HG02973 (cell line): ENCODE measurements around the gene JDP2.
"Not testable (repeated sequence)": the region's sequence is repeated elsewhere in the genome, so short reads cannot be mapped to it uniquely, and the experiment has no call there.

Source experiments
- ATAC-seq: cut with Tn5 transposase; IDR thresholded peaks from one replicate; pipeline ENCODE4 v1.9.1; 2021; ENCODE audit warnings: moderate library complexity; ENCODE audit not compliant: unreplicated experiment

The JDP2 gene

GRCh38 chr14:75454963-75455546, 27.2 kb downstream of the JDP2 start:
- no peak for ATAC-seq

DNA sequence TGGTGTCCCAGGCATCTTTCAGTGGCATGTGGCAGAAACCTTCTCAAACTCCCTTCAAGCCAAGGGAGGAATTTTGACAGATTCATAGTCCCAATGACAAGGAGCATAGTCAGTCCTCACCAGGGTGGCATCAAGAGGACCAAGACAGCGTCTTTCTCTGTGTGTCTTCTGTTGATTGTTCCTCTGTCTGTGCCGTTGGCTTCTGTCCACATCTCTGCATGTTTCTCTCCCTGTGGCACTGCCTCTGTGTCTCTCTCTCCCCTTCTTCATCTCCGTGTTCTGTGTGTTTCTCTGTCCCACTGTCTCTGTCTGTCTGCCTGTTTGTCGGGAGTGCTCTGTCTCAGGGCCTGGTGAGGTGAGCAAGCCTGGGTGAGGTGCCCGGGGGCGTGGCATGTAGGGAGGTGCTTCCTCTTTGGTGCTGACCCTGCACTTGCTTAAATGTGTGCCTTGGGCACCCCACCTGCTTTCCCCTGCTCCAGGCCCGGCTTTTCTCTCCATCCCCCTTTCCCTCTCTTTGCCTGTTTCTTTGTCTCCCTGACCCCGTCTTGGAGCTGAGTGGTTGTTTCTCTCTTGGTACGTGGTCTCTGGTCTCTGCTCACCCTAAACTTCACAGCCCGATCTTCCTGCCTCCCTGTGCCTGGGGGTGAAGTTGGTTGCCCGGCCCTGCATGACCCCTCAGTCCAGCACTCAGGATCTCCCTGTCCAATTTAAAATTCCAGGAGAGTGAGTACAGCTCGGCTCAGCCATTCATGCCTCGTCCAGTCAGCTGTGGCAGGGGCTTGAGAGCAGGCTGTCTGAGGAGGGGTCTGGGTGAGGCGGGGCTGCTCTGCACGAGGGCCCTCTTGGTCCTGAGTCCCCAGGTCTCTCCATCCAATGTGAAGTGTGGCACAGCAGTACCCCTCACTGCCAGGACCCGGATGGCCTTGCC, 28.5 kb downstream of the JDP2 start:
- no peak for ATAC-seq

DNA sequence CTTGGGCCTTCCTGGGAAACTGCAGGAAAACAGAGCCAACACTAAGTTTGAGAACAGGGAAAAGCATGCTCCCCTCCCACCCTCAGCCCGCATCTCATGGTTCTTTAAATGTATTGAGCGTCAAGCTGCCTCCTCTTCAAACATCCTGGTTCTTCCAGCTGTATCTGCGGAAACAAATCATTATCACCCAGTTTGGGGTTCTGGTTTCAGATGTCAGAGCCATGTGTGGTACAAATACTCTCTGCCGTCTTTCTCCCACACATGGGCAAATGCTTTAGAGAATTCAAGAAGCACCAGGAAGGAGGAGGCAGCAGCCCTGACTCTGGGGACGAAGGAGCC, 29.1 kb downstream of the JDP2 start:
- no peak for ATAC-seq

GRCh38 chr14:75457648-75458165, 29.9 kb downstream of the JDP2 start:
- no peak for ATAC-seq

- no peak for ATAC-seq
Observed at GRCh38 chr14:75458305-75458704, 30.5 kb downstream of the JDP2 start.

DNA sequence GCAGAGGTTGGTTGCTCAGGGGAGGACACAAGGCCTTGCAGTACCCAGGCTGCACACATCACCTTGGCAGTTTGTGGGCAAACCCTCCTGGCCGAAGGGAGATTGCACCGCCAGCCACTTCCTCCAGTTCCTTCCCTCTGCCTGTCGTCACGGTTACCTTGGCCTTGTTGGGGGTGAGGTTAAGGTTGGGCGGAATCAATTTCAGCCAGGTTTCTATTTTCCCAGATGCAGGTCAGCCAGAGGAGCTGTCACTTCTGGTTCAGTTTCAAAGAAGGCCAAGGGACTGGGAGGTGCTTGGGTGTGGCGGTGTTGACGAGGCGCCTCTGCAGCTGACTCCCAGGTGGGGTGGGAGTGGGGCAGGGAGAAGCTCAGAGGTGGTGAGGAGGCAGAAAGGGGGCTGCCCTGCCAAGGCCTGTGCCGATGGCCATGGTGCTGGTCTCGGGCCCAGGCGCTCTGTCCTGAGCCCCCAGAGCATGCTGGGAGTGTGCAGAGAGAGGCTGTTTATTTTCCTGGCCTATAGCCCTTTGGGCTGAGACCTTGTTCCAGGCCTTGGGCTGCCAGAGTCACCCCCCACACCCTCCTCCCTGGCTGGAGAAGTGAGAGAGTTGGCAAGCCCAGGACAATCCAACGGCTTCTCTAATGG, 31.4 kb downstream of the JDP2 start:
- ATAC-seq = no peak

DNA sequence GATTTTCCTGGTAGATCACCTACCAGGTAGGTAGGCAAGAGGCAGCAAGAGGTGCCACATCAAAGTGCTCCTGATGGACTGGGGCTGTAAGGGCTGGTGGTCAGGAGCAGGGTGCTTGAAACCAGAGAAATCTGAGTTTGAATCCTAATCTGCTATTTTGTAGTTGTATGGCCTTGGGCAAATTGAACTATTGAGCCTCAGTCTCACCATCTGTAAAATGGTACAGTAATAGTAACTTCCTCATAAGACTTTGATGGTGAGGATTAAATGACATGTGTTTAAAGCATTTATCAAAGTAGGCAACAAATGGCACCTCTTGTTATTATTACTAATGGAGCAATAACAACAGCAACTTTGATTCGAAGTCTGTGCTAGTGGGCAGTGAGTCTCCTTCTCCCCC, 32.0 kb downstream of the JDP2 start:
- no peak for ATAC-seq

DNA sequence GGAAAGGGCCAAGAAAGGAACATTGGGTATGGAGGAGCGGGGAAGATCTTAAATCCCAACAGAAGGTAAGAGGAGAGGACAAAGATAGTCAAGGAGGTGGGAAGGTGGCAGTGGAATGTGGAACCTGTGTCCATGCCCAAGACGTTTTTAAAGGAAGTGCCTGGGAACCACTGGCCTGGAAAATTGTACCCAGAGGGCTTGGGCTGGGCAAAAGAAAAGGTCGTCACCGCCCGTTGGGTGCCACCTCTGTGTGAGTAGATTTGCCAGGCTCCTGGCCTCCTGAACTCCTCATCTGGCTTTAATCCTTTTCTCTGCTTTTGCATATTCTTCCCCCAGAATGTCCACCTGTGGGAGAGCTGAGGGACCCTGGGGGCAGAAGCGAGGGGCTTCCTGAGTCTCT, 32.6 kb downstream of the JDP2 start:
- ATAC-seq = no peak

DNA sequence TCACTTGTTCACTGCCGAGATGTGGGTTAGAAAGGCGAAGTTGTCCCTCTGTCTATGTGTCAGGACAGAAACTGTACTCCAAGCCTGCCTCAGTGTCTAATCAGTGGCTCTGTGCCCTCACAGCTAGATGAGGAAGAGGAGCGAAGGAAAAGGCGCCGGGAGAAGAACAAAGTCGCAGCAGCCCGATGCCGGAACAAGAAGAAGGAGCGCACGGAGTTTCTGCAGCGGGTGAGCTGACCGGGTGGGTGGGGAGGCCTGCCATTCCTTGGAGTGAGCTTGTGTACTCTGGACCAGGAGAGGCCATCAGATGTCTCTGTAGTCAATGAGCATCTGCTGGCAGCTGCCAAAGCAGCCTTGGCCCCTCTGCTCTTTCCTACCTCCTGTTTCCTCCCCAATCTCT, 33.5 kb downstream of the JDP2 start:
- ATAC-seq = no peak

GRCh38 chr14:75461755-75462349, 34.0 kb downstream of the JDP2 start:
- no peak for ATAC-seq

- no peak for ATAC-seq
Observed at GRCh38 chr14:75464626-75465025, 36.8 kb downstream of the JDP2 start.

DNA sequence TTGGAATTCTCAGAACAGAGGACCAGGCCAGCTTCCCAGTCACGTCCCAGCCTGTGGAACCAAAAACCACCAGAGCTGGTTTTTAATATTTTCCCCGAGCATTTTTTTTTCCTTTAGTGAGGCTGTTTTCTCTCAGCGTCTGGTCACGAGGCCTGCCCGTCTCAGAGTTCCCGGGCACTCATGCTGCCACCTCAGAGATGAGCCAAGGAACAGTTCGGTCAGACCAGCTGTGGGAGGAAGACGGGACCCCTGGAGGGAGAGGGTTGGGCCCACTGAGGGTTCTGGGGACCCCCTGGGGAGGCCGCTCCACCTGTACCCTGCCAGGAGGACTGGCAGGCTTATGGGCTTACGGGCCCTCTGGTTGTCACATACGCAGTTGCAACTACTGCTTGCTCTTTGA, 39.9 kb downstream of the JDP2 start:
- no peak for ATAC-seq

DNA sequence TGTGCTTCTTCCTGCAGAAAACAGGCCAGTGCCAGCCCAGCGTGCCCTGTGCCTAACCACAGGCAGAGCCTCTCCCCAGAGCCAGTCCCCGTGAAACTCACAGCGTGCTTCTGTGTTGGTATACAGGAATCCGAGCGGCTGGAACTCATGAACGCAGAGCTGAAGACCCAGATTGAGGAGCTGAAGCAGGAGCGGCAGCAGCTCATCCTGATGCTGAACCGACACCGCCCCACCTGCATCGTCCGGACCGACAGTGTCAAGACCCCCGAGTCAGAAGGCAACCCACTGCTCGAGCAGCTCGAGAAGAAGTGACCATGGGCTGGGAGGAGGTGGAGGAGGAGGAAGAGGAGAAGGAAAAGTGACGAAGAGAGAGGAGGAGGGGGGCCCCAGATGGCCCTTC, 41.3 kb downstream of the JDP2 start:
- no peak for ATAC-seq

DNA sequence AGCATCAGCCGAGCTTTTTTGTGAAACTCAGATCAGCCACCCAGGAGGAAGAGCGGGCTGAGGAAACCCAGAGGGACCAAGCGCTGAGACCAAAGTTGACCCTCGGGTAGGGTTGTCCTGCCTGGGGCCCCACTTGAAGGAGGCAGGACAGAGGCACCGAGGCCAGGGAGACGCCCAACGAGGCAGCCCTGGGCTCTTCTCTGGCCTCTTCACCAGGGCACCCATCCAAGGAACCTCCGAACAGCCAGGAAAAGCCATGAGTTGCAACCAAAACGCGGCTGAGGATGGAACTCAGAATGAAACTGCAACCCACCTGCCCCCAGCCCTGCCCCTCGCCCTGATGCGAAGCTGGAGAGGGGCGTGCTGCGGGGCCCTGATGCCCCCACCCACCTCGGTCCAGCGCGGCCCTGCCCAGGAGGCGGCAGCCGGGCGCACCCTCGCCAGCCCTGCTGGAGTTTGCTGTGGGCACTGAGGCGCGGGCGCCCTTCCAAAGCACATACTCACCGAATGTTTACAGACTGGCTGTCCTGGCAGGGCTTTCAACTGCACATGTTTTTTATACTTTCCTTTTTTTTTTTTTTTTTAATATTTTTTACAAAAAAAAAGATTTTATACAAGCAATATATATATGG, 41.9 kb downstream of the JDP2 start:
- no peak for ATAC-seq

DNA sequence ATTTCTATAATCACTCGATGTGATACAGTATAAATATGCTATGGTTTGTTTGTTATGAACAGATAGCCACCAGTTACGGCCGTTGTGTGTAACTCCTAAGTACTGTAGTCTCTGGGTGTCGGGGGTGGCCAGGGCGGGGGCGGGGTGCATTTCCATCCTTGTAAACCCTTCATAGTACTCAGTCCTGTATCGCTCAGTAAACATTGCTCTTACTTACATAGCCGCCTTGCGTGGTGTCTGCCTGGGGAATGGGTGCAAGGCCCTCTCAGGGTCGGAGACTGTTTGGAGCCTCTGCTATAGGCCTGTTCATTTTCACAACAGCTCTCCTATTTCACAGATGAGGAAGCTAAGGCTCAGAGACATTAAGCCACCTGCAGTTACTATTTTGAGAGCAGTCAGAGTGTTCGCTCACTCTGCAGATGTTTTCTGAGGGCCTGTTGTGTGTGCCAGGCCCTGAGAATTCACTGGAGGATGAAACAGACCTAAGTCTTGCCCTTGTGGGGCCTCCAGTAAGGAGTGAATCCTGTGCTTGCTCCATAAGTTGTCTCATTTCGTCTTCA, 42.5 kb downstream of the JDP2 start:
- no peak for ATAC-seq

DNA sequence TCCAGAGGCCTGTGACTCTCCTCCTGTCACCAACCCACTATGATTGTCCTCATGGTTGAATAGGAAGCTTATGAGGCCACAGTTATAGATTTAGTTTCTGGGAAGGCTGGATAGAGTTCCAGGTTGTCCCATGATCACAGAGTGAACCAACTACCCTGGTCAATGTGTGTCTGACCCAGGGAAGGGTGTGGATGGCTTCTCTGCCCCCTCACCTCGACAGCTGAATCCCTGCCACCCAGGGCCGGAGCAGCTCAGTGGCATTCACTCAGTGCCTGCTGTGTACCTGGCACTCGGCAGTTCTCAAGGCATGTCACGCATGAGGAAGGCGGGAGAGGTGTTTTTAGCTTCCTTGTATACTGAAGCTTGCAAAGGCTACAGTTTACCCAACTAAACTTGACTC, 43.2 kb downstream of the JDP2 start:
- ATAC-seq = no peak

- ATAC-seq = not testable (repeated sequence)
Observed at GRCh38 chr14:75474127-75474526, 46.3 kb downstream of the JDP2 start.

- ATAC-seq = no peak
Observed at GRCh38 chr14:75476274-75476995, 48.6 kb downstream of the JDP2 start.

DNA sequence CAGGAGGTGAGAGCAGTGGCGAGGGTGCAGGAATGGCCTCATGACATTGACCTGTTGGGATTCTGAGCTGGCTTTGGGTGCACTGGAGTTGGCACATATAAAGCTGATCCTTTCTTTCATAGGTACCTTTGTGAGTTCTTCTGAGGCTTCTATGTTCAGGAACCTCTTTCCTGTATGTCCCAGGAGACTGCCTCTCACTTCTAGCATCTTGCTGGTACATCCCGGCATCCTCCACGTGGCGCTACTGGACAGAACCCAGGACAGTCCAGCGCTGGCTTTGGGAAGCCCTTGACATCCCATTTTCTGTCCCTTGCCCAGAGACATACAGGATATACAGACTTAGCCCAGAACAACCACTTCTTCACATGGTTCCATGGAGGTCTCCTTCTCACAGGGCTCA, 50.1 kb downstream of the JDP2 start:
- ATAC-seq = no peak
